HG03175 (cell line): Measurements from ENCODE around the gene LSM12.

Experiments
- ATAC-seq: cut with Tn5 transposase; IDR thresholded peaks from one replicate; pipeline ENCODE4 v1.9.1; 2021; ENCODE audit warnings: mild to moderate bottlenecking, moderate library complexity; ENCODE audit not compliant: unreplicated experiment

Gene LSM12

DNA sequence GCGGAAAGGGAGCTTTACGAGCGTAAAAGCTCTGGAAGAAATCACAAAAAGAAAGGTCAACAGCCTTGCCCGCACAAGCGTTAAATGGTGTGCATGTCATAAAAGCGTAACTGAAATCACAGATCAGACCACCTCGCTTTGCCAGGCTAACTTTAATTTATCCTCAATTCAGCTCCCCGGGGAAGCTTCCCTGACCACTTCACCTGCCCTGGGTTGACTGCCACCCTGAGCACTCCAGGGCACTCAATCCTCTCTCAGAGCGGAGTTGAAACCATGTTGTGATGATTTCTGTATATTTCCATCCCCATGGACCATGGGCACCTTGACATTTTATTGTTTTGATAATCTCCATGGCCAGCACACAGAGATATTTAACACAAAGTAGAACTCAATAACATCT, 78.2 kb downstream of the LSM12 start:
- ATAC-seq, result no peak

GRCh38 chr17:43987131-43988021, 79.1 kb downstream of the LSM12 start:
- ATAC-seq, result no peak

- ATAC-seq, result no peak
Observed at GRCh38 chr17:43986225-43986981, 80.1 kb downstream of the LSM12 start.

GRCh38 chr17:43984521-43984920, 82.0 kb downstream of the LSM12 start:
- ATAC-seq, result no peak
